ENCODE results near the gene BCLAF3. TPM values are rescaled to one million over a fixed set of nuclear protein-coding genes. Genes with fewer than 3 reads are reported as not detected.

Gene BCLAF3
- total and polyA plus RNA-seq, 2 of the 13 experiments (the other 11 are each of a cell fraction or from before 2014, with no cell fraction given), result 1.5 to 2.7 TPM

DNA sequence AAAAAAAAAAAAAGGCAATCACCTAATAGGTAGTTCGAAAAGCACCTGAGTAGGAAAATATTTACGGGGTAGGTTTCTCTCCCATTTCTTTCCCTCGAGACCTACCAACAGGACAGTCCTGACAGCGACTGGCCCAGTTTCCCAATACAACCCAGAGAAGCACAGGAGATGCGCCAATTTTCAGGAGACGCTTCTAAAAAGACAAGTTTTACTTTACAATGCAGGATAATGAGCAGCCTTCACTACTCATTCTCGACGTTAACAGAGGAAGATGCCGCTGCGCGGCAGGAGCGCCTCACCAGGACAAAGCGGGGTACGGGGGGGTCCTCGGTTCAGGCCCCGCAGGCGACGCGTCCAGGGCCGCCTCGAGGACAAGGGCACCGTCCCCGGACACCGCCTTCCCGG, 708 bp downstream of the BCLAF3 start:
- POLR2A ChIA-PET, result no interaction called here
- H3K79me2 ChIP-seq (ENCODE audit: insufficient read depth, low read length), result no peaks in the 10 kb centered on the region
- FAIRE-seq (no peak), DNase-seq (ENCODE audit: low spot score) (no peak), ATAC-seq (no peak; the same call in 2 of the 3 replicates)
- TF ChIP-seq, protein P1, sequence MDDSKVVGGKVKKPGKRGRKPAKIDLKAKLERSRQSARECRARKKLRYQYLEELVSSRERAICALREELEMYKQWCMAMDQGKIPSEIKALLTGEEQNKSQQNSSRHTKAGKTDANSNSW (CRISPR knock-in tag; IDR thresholded peaks at IDR 0.05; ENCODE audit: borderline replicate concordance), result no peak
- TF ChIP-seq, protein P2, sequence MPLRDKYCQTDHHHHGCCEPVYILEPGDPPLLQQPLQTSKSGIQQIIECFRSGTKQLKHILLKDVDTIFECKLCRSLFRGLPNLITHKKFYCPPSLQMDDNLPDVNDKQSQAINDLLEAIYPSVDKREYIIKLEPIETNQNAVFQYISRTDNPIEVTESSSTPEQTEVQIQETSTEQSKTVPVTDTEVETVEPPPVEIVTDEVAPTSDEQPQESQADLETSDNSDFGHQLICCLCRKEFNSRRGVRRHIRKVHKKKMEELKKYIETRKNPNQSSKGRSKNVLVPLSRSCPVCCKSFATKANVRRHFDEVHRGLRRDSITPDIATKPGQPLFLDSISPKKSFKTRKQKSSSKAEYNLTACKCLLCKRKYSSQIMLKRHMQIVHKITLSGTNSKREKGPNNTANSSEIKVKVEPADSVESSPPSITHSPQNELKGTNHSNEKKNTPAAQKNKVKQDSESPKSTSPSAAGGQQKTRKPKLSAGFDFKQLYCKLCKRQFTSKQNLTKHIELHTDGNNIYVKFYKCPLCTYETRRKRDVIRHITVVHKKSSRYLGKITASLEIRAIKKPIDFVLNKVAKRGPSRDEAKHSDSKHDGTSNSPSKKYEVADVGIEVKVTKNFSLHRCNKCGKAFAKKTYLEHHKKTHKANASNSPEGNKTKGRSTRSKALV (CRISPR knock-in tag; IDR thresholded peaks at IDR 0.05), result no peak
- no peak for TF ChIP-seq RORA (CRISPR knock-in tag; IDR thresholded peaks at IDR 0.05)
- no peak for TF ChIP-seq SMYD3 (CRISPR knock-in tag; IDR thresholded peaks at IDR 0.05)
- no peak for TF ChIP-seq RAD21 (CRISPR knock-in tag; IDR thresholded peaks at IDR 0.05)
- TF ChIP-seq ZNF607 (CRISPR knock-in tag; IDR thresholded peaks at IDR 0.05; ENCODE audit: borderline replicate concordance), result no peak
- no peak for TF ChIP-seq ZNF20 (CRISPR knock-in tag; IDR thresholded peaks at IDR 0.05)
- TF ChIP-seq, protein P3, sequence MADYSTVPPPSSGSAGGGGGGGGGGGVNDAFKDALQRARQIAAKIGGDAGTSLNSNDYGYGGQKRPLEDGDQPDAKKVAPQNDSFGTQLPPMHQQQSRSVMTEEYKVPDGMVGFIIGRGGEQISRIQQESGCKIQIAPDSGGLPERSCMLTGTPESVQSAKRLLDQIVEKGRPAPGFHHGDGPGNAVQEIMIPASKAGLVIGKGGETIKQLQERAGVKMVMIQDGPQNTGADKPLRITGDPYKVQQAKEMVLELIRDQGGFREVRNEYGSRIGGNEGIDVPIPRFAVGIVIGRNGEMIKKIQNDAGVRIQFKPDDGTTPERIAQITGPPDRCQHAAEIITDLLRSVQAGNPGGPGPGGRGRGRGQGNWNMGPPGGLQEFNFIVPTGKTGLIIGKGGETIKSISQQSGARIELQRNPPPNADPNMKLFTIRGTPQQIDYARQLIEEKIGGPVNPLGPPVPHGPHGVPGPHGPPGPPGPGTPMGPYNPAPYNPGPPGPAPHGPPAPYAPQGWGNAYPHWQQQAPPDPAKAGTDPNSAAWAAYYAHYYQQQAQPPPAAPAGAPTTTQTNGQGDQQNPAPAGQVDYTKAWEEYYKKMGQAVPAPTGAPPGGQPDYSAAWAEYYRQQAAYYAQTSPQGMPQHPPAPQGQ (CRISPR knock-in tag; IDR thresholded peaks at IDR 0.05; ENCODE audit: borderline replicate concordance), result no peak
- TF ChIP-seq ELF1 (CRISPR knock-in tag; IDR thresholded peaks at IDR 0.05), result no peak
- no peak for TF ChIP-seq MLLT10 (CRISPR knock-in tag; IDR thresholded peaks at IDR 0.05)
- no peak for TF ChIP-seq SALL1 (CRISPR knock-in tag; IDR thresholded peaks at IDR 0.05)
- no peak for TF ChIP-seq RFX3 (CRISPR knock-in tag; IDR thresholded peaks at IDR 0.05)
- no peak for TF ChIP-seq ZNF703 (CRISPR knock-in tag; IDR thresholded peaks at IDR 0.05; ENCODE audit: borderline replicate concordance)
- TF ChIP-seq HNRNPH1 (optimal IDR thresholded peaks at IDR 0.05; ENCODE audit: low read depth, low read length), result no peak
- no peak overlapping the region for H2AFZ ChIP-seq (ENCODE audit: low read length)
- peaks cover 13% of the 10 kb centered on the region; the same call in 1 of the 2 replicates for H3K4me1 ChIP-seq (ENCODE audit: insufficient read depth, low read length)
- CTCF ChIA-PET (ENCODE audit: low intra/inter-chr PET ratio, low total read pairs), result interaction anchor here (2.0 kb wide), 1 partner anchor 85 kb away, joined by 6 read pairs; no protein-coding TSS in a partner anchor
- no peaks in the 10 kb centered on the region for H3K36me3 ChIP-seq (replicated peaks in 1 of 2; ENCODE audit: control insufficient read depth in 1 of 2, insufficient read depth in 2 of 2, low read length in 2 of 2)
- no peaks in the 10 kb centered on the region for H3K27me3 ChIP-seq (ENCODE audit: control insufficient read depth in 1 of 2, insufficient read depth in 2 of 2, low read length in 2 of 2)
- H3K27ac ChIP-seq (ENCODE audit: extremely low read length, insufficient read depth, low read length), result peak overlapping the region; percentile 33
- H3K9me3 ChIP-seq (ENCODE audit: low read length), result no peaks in the 10 kb centered on the region
- peak overlapping the region; percentile 55 to 77 (median 75); a peak in 5 of 6 replicates for H3K4me3 ChIP-seq (replicated peaks in 1 of 3; ENCODE audit: insufficient read depth in 1 of 3, low read depth in 2 of 3, low read length in 3 of 3)
- H4K20me1 ChIP-seq (ENCODE audit: insufficient read depth, low read length), result no peaks in the 10 kb centered on the region
- BruUV-seq (replicated peaks), result no TSS peak
- 0% methylated on average over 14 of the region's 25 CpGs for WGBS (ENCODE audit: low lambda C conversion rate)
- intact Hi-C loops (cut with micrococcal nuclease; ENCODE audit: unreplicated experiment), result loop anchor here (5.0 kb wide), 1 partner anchor 77 kb away; no protein-coding TSS in a partner anchor
- peak overlapping the region; percentile 67 for H3K4me2 ChIP-seq (ENCODE audit: low read depth, low read length)
- in situ Hi-C loops (cut with HindIII; ENCODE audit: extremely low pct_ligation_motif_present, low pct_unique_long_range_greater_than_20kb), result loop anchor here (10.0 kb wide), 1 partner anchor 85 kb away; no protein-coding TSS in a partner anchor
- peak overlapping the region; percentile 63; the same call in 1 of the 2 replicates for H3K9ac ChIP-seq (ENCODE audit: insufficient read depth, low read depth, low read length)
